DMS53 treated with DMSO at 0.1 percent for 48 hours (cell line): Measurements from ENCODE around the gene C11orf21.
A peak's percentile ranks its signal among the peaks of the same experiment; 100 is the strongest.

Experiments
- DNase-seq: peaks from one replicate; lab custom pipeline; 2025; ENCODE audit not compliant: unreplicated experiment; lab: John Stamatoyannopoulos, UW

C11orf21 gene

GRCh38 chr11:2273311-2273710 lies 28.4 kb downstream of the C11orf21 start:
- no peak for DNase-seq

GRCh38 chr11:2272946-2273280 lies 28.8 kb downstream of the C11orf21 start:
- DNase-seq: no peak

- no peak for DNase-seq
These were observed 29.3 kb downstream of the C11orf21 start for GRCh38 chr11:2272228-2272945.

GRCh38 chr11:2271327-2272227 lies 30.1 kb downstream of the C11orf21 start:
- no peak for DNase-seq

GRCh38 chr11:2271077-2271326 lies 30.7 kb downstream of the C11orf21 start:
- DNase-seq: no peak

- peak; percentile 20 for DNase-seq
These were observed 31.2 kb downstream of the C11orf21 start, which contains the start of gene ASCL2 for GRCh38 chr11:2270322-2271076. Gene ASCL2, minus strand, starts transcription at chr11:2270588. Its CDS starts 256 bp downstream, at chr11:2270332.

GRCh38 chr11:2269601-2270321 lies 32.0 kb downstream of the C11orf21 start:
- DNase-seq: peak; percentile 85

- peak; percentile 64 for DNase-seq
These were observed 32.8 kb downstream of the C11orf21 start for GRCh38 chr11:2268729-2269600.

GRCh38 chr11:2267851-2268728 lies 33.6 kb downstream of the C11orf21 start:
- no peak for DNase-seq

GRCh38 chr11:2267306-2267850 lies 34.3 kb downstream of the C11orf21 start:
- DNase-seq: no peak

- DNase-seq: no peak
These were observed 35.0 kb downstream of the C11orf21 start for GRCh38 chr11:2266586-2267305.

- no peak for DNase-seq
These were observed 35.7 kb downstream of the C11orf21 start for GRCh38 chr11:2265854-2266585.

GRCh38 chr11:2265396-2265795 lies 36.3 kb downstream of the C11orf21 start:
- DNase-seq: no peak

- DNase-seq: no peak
These were observed 37.2 kb downstream of the C11orf21 start for GRCh38 chr11:2264366-2265053.

GRCh38 chr11:2263724-2264360 lies 37.9 kb downstream of the C11orf21 start:
- no peak for DNase-seq

GRCh38 chr11:2263071-2263565 lies 38.6 kb downstream of the C11orf21 start:
- no peak for DNase-seq
